ENCODE data around the gene PHLDB3.

PHLDB3 gene

GRCh38 chr19:43455321-43456113 is 49.0 kb downstream of the PHLDB3 start:
- H3K4me2 ChIP-seq (ENCODE audit: low read length) = no peak overlapping the region

GRCh38 chr19:43454031-43454430 is 50.5 kb downstream of the PHLDB3 start:
- Histone ChIP-seq H3K4me2 (ENCODE audit: low read length) (no peak overlapping the region), H3K27me3 (ENCODE audit: control insufficient read depth, low read length) (no peaks in the 10 kb centered on the region)
- TF ChIP-seq CTCF (IDR thresholded peaks at IDR 0.05; ENCODE audit: low read depth, low read length, poor library complexity, severe bottlenecking) = no peak

More at GRCh38 chr19:43455321-43456113, 49.0 kb downstream of the PHLDB3 start:
- no peaks in the 10 kb centered on the region for H3K79me2 ChIP-seq (ENCODE audit: control insufficient read depth, low read length)
- no peaks in the 10 kb centered on the region for H4K20me1 ChIP-seq (ENCODE audit: control insufficient read depth, insufficient read depth, low read depth, low read length)
- no peak for TF ChIP-seq EZH2phosphoT487 (IDR thresholded peaks at IDR 0.05; ENCODE audit: borderline replicate concordance, low read length)
- TF ChIP-seq CTCF (IDR thresholded peaks at IDR 0.05; ENCODE audit: low read depth, low read length, poor library complexity, severe bottlenecking) = no peak
- H3K4me3 ChIP-seq (ENCODE audit: low read length) = no peak overlapping the region
- H3K9me3 ChIP-seq (ENCODE audit: control insufficient read depth, insufficient read depth, low read length) = no peaks in the 10 kb centered on the region
- H3K27me3 ChIP-seq (ENCODE audit: control insufficient read depth, low read length) = no peaks in the 10 kb centered on the region
- H3K27ac ChIP-seq (ENCODE audit: low read depth, low read length) = no peak overlapping the region
- no peaks in the 10 kb centered on the region for H3F3A ChIP-seq (ENCODE audit: control insufficient read depth, insufficient read depth)
- no peaks in the 10 kb centered on the region for H3K9me2 ChIP-seq (replicated peaks; ENCODE audit: control insufficient read depth, low read length)
- H3K4me1 ChIP-seq (ENCODE audit: control insufficient read depth, low read length) = no peaks in the 10 kb centered on the region
- no peaks in the 10 kb centered on the region for H3K36me3 ChIP-seq (ENCODE audit: control insufficient read depth, low read length)

GRCh38 chr19:43452582-43452981 is 52.0 kb downstream of the PHLDB3 start:
- no peak for TF ChIP-seq EZH2phosphoT487 (IDR thresholded peaks at IDR 0.05; ENCODE audit: borderline replicate concordance, low read length)
- TF ChIP-seq CTCF (IDR thresholded peaks at IDR 0.05; ENCODE audit: low read depth, low read length, poor library complexity, severe bottlenecking) = no peak
- Histone ChIP-seq H3K79me2 (ENCODE audit: control insufficient read depth, low read length) (no peaks in the 10 kb centered on the region), H3F3A (ENCODE audit: control insufficient read depth, insufficient read depth) (no peaks in the 10 kb centered on the region), H3K4me3 (ENCODE audit: low read length) (no peak overlapping the region), H3K27ac (ENCODE audit: low read depth, low read length) (no peak overlapping the region), H3K36me3 (ENCODE audit: control insufficient read depth, low read length) (no peaks in the 10 kb centered on the region), H3K4me2 (ENCODE audit: low read length) (no peak overlapping the region), H4K20me1 (ENCODE audit: control insufficient read depth, insufficient read depth, low read depth, low read length) (no peaks in the 10 kb centered on the region), H3K27me3 (ENCODE audit: control insufficient read depth, low read length) (no peaks in the 10 kb centered on the region), H3K9me2 (replicated peaks; ENCODE audit: control insufficient read depth, low read length) (no peaks in the 10 kb centered on the region), H3K9me3 (ENCODE audit: control insufficient read depth, insufficient read depth, low read length) (no peaks in the 10 kb centered on the region), H3K4me1 (ENCODE audit: control insufficient read depth, low read length) (no peaks in the 10 kb centered on the region)

More at GRCh38 chr19:43454031-43454430, 50.5 kb downstream of the PHLDB3 start:
- Histone ChIP-seq H3K9me3 (ENCODE audit: control insufficient read depth, insufficient read depth, low read length) (no peaks in the 10 kb centered on the region), H3K79me2 (ENCODE audit: control insufficient read depth, low read length) (no peaks in the 10 kb centered on the region), H3K36me3 (ENCODE audit: control insufficient read depth, low read length) (no peaks in the 10 kb centered on the region), H3F3A (ENCODE audit: control insufficient read depth, insufficient read depth) (no peaks in the 10 kb centered on the region), H4K20me1 (ENCODE audit: control insufficient read depth, insufficient read depth, low read depth, low read length) (no peaks in the 10 kb centered on the region), H3K4me1 (ENCODE audit: control insufficient read depth, low read length) (no peaks in the 10 kb centered on the region), H3K4me3 (ENCODE audit: low read length) (no peak overlapping the region), H3K27ac (ENCODE audit: low read depth, low read length) (no peak overlapping the region), H3K9me2 (replicated peaks; ENCODE audit: control insufficient read depth, low read length) (no peaks in the 10 kb centered on the region)

Measured in DOHH2 (cell line).